Activated CD8-positive, alpha-beta T cell treated with anti-CD3 and anti-CD28 coated beads for 36 hours (primary cell): ENCODE measurements around the gene PAX7. TPM values are rescaled to one million over a fixed set of nuclear protein-coding genes. Genes with fewer than 3 reads are reported as not detected.

ENCODE experiments used
- ATAC-seq: fragments of 200-7000 bp; cut with Tn5 transposase; one replicate; pipeline ENCODE4 v1.10.0; 2021; ENCODE audit warnings: mild to moderate bottlenecking, moderate library complexity
- CTCF ChIA-PET: fragments of 350-600 bp; sonication (Branson Sonifier 250); formaldehyde crosslinking; loops from one replicate; lab custom pipeline; 2021; ENCODE audit warnings: antibody characterized with exemption; lab: Charles Lee
- POLR2A ChIA-PET: fragments of 350-600 bp; sonication (Branson Sonifier 250); formaldehyde crosslinking; loops from one replicate; lab custom pipeline; 2021; ENCODE audit warnings: antibody characterized with exemption; lab: Charles Lee
- DNase-seq: peaks from one replicate; pipeline ENCODE4 v3.0.0-alpha.2; 2020
- H3K27ac Mint-ChIP-seq: one replicate; pipeline ENCODE4 v1.8.0; 2021; ENCODE audit warnings: mild to moderate bottlenecking, mixed read lengths
- H3K27me3 Mint-ChIP-seq: one replicate; pipeline ENCODE4 v1.8.0; 2021; ENCODE audit warnings: mixed read lengths
- H3K36me3 Mint-ChIP-seq: one replicate; pipeline ENCODE4 v1.8.0; 2021; ENCODE audit warnings: low read depth, mixed read lengths
- H3K4me1 Mint-ChIP-seq: one replicate; pipeline ENCODE4 v1.8.0; 2021; ENCODE audit warnings: low read depth, mixed read lengths
- H3K4me3 Mint-ChIP-seq: one replicate; pipeline ENCODE4 v1.8.0; 2021; ENCODE audit warnings: mild to moderate bottlenecking, moderate library complexity, mixed read lengths
- H3K9me3 Mint-ChIP-seq: one replicate; pipeline ENCODE4 v1.8.0; 2021; ENCODE audit warnings: mixed read lengths
- intact Hi-C: fragments of 100-400 bp; cut with micrococcal nuclease; formaldehyde crosslinking; loops from one replicate; pipeline ENCODE4 v1.10.0; 2022
- total RNA-seq, 2 experiments: library from RNA; stranded (reverse); gene quantifications; one replicate each; pipeline ENCODE4 v1.2.3, GENCODE V29; 2021
- TF ChIP-seq, protein P1 (sequence below): fragments of 200-600 bp; IDR thresholded peaks from one replicate; pipeline ENCODE4 v1.8.0; 2022; ENCODE audit warnings: antibody characterized with exemption, mild to moderate bottlenecking

The PAX7 gene
- total RNA-seq, 2 experiments from 2014 or later = not detected

DNA sequence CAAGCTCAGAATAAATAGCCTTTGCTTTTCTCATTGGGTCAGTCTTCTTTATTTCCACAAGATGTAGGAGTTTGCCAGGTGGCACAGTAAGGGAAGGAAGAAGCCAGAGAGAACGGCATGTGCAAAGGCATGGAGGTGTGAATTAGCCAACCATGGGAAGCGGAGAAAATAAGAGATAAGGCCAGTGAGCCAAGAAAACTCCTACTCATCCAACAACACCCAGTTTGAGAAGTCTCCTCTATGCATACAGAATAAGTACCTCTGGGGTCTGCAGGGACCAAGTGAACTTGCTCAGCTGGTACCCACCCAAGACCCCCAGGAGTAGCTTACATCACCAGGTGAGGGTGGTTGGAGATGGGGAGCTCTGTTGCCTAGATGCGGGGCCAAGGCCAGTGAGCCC lies 162.1 kb downstream of the PAX7 start:
- Mint-ChIP-seq H3K4me3 (no peak overlapping the region), H3K9me3 (no peaks in the 10 kb centered on the region), H3K36me3 (no peaks in the 10 kb centered on the region), H3K27me3 (peaks cover 37% of the 10 kb centered on the region), H3K27ac (no peak overlapping the region), H3K4me1 (no peaks in the 10 kb centered on the region)
- ATAC-seq = no peak
- TF ChIP-seq, protein P1, sequence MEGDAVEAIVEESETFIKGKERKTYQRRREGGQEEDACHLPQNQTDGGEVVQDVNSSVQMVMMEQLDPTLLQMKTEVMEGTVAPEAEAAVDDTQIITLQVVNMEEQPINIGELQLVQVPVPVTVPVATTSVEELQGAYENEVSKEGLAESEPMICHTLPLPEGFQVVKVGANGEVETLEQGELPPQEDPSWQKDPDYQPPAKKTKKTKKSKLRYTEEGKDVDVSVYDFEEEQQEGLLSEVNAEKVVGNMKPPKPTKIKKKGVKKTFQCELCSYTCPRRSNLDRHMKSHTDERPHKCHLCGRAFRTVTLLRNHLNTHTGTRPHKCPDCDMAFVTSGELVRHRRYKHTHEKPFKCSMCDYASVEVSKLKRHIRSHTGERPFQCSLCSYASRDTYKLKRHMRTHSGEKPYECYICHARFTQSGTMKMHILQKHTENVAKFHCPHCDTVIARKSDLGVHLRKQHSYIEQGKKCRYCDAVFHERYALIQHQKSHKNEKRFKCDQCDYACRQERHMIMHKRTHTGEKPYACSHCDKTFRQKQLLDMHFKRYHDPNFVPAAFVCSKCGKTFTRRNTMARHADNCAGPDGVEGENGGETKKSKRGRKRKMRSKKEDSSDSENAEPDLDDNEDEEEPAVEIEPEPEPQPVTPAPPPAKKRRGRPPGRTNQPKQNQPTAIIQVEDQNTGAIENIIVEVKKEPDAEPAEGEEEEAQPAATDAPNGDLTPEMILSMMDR = no peak
- no peak for DNase-seq
- intact Hi-C loops = no loop called here
- ChIA-PET POLR2A (no interaction called here), CTCF (no interaction called here)

DNA sequence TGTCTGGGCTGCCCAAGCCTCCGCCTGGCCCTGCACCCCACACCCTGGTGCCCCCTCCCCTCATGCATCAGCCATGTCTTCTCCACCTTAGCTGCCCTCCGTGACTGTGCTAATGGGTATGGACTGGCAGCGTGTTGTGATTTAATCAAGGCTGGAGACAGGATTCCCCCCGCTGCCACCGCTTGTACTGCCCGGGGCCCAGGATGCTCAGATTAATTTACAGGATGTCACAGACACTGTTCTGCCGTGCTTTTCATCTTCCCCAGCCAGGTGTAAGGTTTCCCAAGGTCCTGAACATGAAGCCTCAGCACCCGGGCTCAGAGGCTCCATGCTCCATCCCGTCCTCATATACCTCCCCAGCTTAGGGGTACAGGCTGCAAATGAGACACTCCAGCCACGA lies 162.5 kb downstream of the PAX7 start:
- intact Hi-C loops = no loop called here
- Mint-ChIP-seq H3K9me3 (no peaks in the 10 kb centered on the region), H3K36me3 (no peaks in the 10 kb centered on the region), H3K27ac (no peak overlapping the region), H3K4me1 (no peaks in the 10 kb centered on the region), H3K4me3 (no peak overlapping the region), H3K27me3 (peaks cover 37% of the 10 kb centered on the region)
- CTCF ChIA-PET = no interaction called here
- TF ChIP-seq, protein P1 = no peak
- POLR2A ChIA-PET = no interaction called here
- DNase-seq (no peak), ATAC-seq (no peak)

DNA sequence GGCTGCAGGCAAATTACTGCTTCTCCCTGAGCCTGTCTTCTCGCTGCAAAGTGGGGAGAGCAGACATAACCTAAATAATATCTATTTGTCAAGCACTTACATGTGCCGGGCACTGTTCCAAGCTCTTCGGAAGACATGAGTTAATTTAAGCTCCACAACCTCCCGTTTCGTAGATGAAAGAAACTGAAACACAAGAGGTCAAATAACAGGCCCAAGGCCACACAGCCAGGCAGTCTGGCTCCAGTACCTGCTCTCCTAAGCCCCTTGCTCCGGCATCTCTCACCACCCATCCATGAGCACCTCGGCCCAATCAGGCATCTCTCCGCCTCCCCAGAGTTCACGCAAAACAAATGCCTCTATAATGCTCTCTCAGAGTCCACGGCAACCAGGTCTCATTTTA lies 163.4 kb downstream of the PAX7 start:
- intact Hi-C loops = no loop called here
- H3K27me3 Mint-ChIP-seq = peaks cover 37% of the 10 kb centered on the region
- H3K9me3 Mint-ChIP-seq = no peaks in the 10 kb centered on the region
- H3K27ac Mint-ChIP-seq = no peak overlapping the region
- TF ChIP-seq, protein P1 = no peak
- no peak overlapping the region for H3K4me3 Mint-ChIP-seq
- no peaks in the 10 kb centered on the region for H3K4me1 Mint-ChIP-seq
- ChIA-PET CTCF (interaction anchor here (1.2 kb wide), 1 partner anchor 27 kb away, joined by 3 read pairs; no protein-coding TSS in a partner anchor), POLR2A (no interaction called here)
- DNase-seq (no peak), ATAC-seq (no peak)
- H3K36me3 Mint-ChIP-seq = no peaks in the 10 kb centered on the region

DNA sequence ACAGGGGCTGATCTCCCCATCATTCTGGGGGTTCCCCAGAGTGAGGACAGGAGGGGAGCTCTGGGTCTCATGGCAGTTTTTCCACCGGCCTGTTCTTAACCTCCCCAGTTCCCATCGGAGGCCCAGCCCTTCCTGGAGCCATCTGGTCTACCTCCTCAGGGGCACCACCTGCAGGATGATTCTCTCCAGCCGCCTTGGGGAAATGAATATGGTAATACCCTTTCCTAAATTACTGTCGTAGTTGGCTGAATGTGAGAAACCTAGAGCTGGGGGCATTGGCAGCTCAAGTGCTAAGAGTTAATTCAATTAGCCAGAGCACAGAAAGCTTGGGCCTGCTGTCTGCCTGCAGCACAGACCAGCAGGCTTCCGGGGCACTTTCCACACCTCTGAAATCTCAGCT lies 163.9 kb downstream of the PAX7 start:
- intact Hi-C loops = no loop called here
- Mint-ChIP-seq H3K27me3 (peaks cover 35% of the 10 kb centered on the region), H3K36me3 (no peaks in the 10 kb centered on the region), H3K4me1 (no peaks in the 10 kb centered on the region), H3K9me3 (no peaks in the 10 kb centered on the region), H3K27ac (no peak overlapping the region), H3K4me3 (no peak overlapping the region)
- POLR2A ChIA-PET = no interaction called here
- DNase-seq (no peak), ATAC-seq (no peak)
- CTCF ChIA-PET = interaction anchor here (1.2 kb wide), 1 partner anchor 27 kb away, joined by 3 read pairs; no protein-coding TSS in a partner anchor
- TF ChIP-seq, protein P1 = no peak

DNA sequence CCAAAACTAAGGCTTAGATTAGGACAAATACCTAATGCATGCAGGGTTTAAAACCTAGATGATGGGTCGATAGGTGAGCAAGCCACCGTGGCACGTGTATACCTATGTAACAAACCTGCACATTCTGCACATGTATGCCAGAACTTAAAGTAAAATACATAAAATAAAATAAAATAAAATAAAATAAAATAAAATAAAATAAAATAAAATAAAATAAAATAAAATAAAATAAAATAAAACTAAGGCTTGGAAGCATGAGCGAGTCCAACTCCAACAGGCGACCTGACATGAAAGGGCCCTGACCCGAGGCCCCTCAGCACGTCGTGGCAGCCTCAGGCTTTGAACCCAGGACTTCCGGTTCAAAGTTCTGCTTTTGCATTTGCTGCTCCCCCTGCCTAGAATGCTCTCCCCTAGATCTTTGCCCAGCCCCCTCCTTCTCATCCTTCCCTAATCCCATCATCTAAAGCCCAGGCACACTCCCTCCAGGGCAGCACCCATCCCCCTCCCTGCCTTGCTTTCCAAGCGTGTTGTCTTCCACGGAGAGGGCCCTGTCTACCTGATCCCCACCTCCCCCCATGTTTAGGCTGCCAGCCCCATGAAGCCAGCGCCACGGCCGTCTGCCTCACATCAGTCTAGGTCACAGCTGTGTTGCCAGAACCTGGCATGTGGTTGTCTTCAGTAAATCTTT lies 164.5 kb downstream of the PAX7 start:
- H3K4me1 Mint-ChIP-seq = no peaks in the 10 kb centered on the region
- peaks cover 32% of the 10 kb centered on the region for H3K27me3 Mint-ChIP-seq
- no peak overlapping the region for H3K4me3 Mint-ChIP-seq
- DNase-seq (no peak), ATAC-seq (no peak)
- intact Hi-C loops = no loop called here
- TF ChIP-seq, protein P1 = no peak
- POLR2A ChIA-PET = no interaction called here
- H3K36me3 Mint-ChIP-seq = no peaks in the 10 kb centered on the region
- CTCF ChIA-PET = interaction anchor here (1.2 kb wide), 1 partner anchor 26 kb away, joined by 3 read pairs; no protein-coding TSS in a partner anchor
- H3K27ac Mint-ChIP-seq = no peak overlapping the region
- H3K9me3 Mint-ChIP-seq = no peaks in the 10 kb centered on the region
